ENCODE measurements around the gene GRM1.

GRM1 gene

DNA sequence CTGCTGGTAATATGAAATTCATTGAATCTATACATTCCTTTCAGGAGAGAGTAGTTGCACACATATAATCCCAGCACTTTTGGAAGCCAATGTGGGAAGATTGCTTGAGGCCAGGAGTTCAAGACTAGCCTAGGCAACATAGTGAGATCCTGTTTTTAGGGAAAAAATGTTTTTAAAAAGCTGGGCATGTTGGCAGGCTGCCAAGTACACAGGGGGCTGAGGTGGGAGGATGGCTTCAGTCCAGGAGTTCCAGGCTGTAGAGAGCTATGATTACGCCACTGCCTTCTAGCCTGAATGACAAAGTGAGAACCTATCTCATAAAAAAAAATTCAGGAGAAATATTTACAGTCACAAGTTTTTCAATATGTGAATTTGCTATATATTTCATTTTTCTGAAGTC is 71.9 kb downstream of the GRM1 start:
- DNase-seq (ENCODE audit: low read depth) = no peak

DNA sequence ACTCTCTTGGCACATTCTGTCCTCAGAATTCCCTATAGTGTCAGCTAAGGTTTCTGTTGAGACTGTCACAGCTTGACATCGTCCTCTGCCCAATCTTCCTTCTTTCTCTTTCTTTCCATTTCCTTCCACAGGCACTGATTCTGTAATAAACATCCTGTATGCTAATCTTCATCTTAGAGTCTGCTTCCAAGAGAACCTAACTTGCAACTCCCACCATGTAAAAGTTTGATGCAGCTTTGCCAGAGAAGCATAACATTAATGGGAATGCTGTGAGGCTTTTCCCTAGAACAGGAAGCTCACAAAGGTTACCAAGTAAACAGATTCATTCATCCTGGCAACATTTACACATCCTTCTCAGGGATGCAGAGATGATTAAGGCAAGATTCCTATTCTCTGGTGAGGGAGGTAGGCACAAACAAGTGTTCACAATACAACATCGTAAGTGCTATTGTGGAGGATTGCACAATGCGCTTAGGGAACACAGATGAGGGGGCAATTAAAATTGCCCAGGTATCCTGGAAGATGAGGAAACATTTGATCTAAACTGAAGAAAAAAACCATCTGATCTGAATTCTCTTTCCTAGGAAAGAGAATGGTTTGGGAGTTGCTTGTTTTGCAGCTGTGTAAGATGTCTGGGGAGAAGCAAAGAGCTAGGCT is 74.7 kb downstream of the GRM1 start:
- no peak for DNase-seq (ENCODE audit: low read depth)

DNA sequence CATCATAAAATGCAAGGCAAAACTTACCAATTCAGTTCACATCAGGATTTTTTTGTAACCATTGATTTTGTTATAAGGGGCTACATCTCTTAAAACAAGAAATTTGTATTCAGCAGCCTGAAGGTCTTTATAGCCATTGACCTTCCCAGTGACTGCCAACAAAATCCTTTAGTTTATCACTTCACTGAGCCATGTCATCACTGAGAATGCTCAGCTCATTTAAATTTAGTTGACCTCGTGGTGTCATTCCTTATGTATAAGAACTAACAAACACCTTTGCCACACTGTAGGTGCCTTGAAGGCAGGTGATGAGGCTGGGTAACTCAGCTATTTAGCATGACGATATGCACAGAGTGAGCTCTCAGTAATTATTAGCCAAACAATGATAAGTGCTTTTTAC is 77.7 kb downstream of the GRM1 start:
- no peak for DNase-seq (ENCODE audit: low read depth)

DNA sequence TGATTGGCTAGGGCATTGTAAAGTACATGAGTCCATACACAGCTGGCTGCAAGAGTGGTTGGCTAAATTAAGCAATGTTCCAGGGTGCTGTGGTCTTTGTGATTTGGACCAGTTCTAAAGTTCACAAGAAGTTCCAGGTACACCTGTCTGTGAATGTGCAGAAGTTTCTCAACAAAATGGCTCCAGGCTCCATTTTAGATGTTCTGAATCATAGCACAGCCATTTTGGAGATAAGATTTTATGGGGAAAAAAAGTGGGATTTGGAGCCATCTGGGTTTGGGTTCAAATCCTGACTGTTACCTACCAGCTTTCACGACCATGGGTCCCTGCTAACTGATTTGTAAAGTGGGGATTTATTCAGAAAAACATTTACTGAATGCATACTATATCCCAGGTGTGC is 82.1 kb downstream of the GRM1 start:
- DNase-seq (ENCODE audit: low read depth) = no peak

DNA sequence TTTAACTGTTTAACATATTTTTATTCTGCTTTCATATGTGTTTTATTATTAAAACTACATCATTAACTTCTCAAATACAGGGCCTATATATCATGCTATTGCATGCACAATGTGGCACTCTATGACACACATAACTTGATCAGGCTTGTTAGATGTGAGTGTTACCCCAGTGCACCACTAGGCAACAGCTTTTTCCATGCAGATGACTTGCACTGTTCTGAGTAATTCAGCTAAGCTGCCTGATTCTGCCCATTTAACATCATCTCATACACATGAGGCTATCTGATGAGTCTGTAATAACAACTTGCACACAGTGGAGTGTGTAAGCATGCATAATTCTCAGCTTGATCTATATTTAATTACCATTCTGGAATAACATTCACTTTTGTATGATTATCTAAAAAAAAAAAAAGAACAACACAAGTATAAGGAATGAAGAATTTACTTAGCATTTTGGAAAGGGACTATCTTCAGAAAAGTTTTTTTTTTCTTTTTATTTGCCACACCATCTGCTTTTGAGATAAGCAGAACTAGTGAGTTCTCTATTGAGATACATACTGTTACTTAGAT is 83.1 kb downstream of the GRM1 start:
- no peak for DNase-seq (ENCODE audit: low read depth)

DNA sequence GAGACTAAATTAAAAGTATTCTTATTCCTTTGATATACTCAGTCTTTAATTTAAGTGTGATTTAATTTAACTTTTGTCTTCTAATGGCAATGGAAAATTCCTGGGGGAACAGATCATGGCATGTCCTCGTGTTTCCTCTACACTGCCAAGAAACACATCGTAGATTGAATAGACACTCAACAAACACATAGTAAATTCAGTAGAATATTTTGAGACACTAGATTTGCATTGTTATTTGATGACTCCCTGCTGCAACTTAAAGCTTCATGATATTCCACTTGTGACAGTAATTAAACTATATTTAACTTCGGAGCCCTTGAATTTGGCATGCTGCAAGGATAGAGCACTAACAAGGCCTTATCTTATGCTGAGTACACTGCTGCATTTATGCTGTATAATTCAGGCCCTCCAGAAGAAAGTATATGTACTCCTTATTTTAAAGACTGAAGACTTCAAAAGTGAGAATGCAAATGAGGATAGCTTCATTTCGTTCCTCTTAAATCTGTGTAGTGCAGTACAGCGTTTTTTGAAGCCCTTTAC is 84.3 kb downstream of the GRM1 start:
- no peak for DNase-seq (ENCODE audit: low read depth)

DNA sequence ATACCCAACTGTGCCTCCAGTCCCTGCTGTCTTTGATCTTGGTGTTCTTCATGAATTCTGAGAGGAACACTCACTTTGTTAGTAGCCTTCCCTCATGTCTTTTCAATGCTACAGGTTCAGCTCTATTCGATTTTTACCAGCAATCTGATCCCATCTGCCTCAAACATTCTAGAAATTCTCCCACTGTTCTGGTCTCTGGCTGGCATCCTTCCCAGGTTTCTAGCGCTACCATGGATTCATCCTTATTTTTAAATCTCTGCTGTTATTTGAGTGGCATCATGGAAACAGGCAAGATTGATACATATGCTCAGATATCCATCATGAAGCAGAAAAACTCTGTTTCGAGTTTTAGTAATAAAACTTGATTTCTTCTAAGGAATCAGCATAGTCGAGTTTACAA is 94.8 kb downstream of the GRM1 start:
- DNase-seq (ENCODE audit: low read depth) = no peak

DNA sequence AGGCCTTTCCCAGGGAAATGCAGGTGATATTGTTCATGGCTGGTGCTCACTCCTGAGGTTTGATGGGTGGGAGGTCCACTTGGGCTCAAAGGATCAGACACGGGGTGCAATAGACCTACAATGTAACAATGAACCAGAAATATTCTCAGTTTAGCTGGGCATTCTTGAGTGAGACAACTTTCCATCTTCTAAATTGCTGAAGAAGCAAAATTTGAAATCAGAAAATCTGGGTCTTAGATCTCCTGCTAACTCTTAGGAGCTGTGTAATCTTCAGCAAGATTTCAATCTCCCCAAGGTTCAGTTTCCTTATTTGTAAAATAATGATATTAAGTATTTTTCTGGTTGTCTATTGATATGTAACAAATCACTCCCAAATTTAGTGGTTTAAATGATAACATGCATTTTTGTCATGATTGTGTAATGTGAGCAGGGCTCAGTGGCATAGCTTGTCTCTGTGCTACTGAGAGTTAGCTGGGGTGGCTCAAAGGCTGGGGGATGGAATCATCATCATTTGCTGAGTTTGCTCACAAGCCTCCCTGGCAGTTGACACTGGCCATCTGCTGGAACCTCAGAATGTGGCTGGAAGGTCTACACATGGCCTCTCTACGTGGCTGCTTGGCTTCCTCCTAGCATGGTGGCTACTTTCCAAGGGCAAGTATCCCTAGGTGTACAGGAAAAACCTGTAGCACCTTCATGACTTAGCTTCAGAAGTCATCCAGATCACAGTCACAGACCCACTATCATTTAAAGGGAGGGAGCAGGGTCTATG is 98.8 kb downstream of the GRM1 start:
- DNase-seq (ENCODE audit: low read depth) = no peak

DNA sequence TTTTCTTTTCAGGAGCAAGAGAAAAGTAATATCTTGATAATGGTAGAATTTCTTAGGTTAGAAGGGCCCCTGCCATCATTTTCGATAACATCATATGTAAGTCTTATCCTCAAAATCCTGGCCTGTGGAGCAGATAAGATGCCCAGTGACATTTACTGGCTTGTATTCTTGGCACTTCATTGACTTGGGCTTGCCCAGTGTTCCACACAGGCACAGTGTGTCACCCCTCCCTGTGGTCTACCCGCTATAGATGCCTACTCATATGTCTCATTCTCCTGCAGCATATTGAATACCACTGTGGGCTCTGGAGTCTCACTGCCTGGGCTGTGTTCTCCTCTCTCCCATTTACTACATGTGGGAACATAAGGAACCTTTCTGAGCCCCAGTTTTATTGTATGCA is 105.0 kb downstream of the GRM1 start:
- no peak for DNase-seq (ENCODE audit: low read depth)

DNA sequence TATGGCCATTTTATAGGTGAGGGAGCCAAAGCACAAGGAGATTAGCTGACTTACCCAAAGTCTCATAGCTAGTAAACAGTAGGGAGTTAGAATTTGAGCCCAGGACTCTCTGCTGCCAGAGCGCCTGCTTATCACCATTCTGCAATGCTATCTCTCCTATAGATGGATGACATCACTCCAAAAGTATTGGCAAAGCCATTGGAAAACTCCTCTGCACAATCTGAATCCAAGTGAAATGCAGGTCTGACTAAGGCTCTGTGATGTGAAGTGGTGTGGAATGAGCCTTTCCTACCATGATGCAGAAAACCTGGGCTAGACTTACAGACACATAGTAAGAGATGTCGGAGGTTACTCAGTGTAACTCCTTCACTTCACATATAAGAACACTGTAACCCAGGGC is 106.3 kb downstream of the GRM1 start:
- no peak for DNase-seq (ENCODE audit: low read depth)

DNA sequence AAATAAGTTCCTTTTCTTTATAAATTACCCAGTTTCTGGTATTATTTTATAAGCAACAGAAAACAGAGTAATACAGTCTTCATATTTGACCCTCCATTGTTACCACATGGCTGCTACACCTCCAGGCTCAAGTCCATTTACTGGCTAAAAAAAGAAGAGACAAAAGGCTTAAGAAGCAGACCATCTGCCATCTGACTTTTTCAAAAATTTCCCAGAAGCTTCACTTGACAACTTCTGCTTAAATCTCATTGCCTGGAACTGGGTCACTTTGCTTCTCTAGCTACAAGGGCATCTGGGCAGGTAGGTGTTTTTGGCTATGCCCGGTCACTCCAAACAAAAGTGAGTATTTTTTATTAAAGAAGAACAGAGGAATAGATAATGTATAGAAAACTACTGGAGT is 118.0 kb downstream of the GRM1 start:
- DNase-seq (ENCODE audit: low read depth) = no peak

DNA sequence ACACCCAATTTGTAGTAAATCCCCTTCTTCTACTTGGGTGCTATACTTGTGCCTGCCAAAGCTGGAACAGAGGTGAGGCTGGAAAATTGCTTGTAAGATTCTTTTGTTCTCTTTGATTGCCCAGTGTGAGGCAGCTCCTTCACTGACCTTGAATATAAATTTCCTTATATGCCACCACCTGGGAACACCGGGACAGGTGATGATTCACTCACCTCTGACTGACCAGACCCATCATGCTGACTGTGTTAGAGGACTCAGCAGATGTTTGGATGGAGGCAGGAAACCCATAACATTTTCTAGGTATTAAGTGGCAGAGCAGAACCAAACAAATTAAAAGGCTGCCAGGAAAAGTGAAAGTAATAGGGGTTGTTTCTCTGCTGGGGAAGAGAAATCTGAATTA is 120.9 kb downstream of the GRM1 start:
- no peak for DNase-seq (ENCODE audit: low read depth)

DNA sequence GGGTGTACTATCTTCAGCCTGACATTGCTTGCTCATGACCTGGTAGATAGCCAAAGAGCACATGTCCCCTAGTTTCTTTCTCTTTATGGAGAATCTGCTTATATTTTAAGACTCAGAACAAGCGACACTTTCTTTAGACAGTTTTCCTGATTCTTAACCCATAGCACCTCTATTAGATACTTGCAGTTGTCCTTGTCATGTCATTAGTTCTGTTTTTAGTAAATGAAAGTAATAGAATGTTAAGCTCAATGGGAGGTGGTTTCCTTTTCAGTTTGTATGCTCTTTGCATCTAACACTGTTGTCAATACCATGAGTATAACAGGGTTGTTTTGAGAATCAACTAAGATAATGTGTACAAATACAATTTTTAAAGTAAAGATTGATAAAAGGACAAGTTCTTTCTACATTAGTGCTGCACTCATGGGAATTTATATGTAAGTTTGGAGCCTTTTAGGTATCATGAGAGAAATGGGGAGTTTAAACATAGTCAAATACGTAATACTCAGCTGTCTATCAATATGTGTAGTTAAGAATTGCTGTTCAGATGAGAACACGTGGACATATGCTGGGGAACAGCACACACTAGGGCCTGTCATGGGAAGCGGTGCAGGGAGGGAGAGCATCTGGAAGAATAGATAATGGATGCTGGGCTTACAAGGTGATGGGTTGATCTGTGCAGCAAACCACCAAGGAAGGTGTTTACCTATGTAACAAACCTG is 124.3 kb downstream of the GRM1 start:
- no peak for DNase-seq (ENCODE audit: low read depth)

DNA sequence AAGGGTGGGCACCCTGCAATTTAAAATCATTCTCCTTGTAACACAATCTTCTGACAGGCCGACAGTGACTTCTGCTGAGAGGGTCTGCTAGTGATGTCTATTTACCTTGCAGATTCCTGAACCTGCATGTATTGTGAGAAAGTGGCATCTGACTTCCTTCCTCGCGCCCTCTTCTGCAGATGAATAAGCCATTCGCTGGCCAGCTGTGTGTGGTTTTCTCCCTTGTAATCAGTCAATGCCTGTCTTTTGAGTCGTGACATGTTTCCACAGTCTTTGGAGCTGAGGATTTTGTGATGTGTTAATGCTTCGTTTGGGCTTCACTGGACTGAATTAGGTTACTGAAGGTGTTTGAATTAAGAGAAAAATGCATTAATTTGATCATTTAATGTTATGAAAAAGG is 125.3 kb downstream of the GRM1 start:
- no peak for DNase-seq (ENCODE audit: low read depth)

DNA sequence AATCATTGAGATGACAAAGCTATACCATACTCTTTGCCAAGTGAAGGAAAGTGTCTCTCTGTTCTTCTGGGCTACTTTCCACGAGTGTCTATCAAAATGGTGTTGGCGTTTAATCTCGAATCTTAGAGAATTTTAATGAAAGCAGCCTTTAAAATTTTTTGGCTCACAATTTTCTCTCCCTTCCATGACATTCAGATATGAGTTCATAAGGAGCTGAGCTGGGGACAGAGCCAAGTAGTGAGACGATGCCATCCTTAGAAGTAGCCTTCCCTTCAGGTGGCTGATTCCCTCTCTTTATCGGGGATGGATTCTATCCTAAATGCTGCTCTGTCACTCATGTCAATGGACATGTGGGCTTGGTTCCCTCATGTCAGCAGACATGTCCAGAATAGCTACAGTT is 132.8 kb downstream of the GRM1 start:
- no peak for DNase-seq (ENCODE audit: low read depth)

DNA sequence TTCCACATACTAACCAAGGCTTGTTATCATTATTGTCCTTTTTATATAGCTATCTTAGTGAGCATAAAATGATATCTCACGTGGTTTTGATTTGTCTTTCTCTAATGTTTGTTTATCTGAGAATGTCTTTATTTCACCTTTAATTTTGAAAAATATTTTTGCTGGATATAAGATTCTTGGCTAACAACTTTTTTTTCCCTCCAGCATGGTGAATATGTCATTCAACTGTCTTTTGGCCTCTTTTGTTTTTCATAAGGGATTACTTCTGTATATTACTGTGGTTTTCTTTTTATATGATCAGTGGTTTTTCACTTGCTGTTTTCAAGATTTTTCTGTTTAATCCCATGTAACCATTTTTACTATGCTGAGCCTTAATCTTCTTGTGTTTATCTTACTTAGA is 141.0 kb downstream of the GRM1 start:
- no peak for DNase-seq (ENCODE audit: low read depth)

DNA sequence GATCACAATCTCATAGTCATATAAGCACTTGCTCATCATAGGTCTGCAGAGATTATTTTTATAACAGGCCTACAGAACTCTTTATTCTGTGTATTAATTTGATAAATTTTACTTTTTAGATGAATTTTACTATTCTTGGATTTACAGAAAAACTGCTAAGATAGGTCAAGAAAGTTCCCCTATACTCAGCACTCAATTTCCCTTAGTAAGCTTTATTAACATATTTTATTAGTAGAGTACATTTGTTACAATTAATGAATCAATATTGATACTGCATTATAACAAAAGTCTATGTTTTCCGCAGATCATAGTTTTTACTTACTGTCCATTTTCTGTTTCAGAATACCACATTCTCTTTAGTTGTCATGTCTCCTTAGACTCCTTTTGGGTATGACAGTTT is 148.9 kb downstream of the GRM1 start:
- no peak for DNase-seq (ENCODE audit: low read depth)

DNA sequence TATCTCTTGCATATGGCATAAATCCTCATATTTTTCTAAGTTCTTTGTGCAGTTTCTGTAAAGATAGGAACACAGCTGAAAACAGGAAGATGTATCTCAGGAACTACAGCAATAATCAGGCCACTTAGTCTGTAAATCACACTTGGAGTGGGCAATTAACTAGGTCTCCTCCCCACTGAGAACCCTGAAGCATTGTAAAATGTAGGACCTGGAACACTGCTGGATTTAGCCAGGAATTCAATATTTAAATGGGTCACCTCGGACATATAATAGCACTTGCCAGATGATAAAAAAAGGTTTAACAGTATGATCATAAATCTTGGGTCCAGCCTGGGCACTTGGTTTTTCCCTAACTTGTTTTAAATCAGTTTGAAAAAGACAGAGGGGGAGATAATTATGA is 155.0 kb downstream of the GRM1 start:
- DNase-seq (ENCODE audit: low read depth) = no peak

DNA sequence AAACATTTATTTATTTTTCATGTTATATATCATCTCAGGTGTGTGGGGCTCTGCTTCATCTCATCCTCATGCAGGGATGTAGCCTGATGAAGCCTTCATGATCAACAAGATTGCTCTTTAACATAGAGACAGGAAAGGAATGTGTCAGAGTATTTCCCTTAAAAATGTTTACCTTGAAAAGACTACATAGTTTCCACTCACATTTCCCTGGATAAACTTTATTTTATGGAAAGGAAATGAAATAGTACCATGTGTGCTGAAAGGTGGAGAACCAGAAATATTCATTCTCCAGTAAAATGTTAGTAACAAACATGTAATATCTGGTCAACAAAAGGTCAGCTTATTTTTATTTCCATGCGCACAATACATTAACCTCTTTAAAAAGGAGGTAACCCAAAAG is 155.8 kb downstream of the GRM1 start:
- DNase-seq (ENCODE audit: low read depth) = no peak

DNA sequence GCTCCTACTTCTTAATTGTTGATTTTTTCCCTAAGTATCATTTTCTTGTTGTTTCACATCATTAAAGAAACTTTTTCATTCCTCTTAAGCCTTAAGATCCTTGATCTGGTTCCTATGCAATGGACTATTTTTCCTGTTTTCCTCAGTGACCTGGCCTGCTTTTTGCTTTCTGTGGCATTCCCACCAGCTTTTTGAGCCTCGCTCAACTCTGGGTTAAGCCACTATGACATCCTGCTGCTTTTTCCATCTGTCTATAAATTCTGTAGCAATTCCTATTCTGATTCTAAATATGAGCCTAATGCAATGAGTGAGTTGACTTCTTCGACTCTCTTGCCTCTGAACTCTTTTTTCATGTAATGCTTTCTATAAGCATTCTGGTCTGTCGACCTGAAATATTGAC is 160.3 kb downstream of the GRM1 start:
- DNase-seq (ENCODE audit: low read depth) = no peak

DNA sequence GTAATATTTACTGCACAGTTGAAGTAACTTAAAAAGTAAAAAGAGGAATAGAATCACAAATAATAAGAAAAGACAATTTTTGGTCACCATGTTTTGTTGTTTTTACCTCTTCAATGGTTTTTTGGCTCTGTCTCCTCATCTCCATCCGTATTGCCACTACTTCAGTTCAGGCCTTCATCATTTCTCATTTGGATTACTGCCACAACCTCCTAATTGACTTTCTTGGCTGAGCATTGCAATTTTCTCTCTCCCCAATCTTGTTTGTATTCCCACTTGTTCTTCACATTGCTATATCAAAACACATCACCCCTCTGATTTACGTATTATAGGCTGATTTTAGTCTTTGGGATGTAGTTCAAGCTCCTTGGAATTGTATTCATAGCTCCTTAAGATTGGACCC is 161.7 kb downstream of the GRM1 start:
- DNase-seq (ENCODE audit: low read depth) = no peak

DNA sequence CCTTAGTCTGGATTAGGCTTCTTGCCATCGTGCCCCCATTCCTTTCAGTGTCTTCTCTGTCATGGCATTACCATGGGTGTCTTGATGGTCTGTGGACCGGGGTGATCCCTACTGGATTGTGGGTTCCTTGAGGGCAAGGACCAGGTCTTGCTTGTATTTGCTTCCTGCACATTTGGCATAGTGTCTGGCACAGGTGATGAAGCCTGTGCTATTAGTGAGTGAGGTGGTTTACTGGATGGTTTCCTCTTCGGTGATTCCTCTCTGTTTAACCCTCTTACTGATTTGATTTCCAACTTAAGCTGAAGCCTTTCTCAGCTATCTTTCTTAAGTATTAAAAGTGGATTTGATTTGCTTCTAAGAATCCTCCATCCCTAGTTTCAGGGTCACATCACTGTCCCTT is 162.3 kb downstream of the GRM1 start:
- DNase-seq (ENCODE audit: low read depth) = no peak

DNA sequence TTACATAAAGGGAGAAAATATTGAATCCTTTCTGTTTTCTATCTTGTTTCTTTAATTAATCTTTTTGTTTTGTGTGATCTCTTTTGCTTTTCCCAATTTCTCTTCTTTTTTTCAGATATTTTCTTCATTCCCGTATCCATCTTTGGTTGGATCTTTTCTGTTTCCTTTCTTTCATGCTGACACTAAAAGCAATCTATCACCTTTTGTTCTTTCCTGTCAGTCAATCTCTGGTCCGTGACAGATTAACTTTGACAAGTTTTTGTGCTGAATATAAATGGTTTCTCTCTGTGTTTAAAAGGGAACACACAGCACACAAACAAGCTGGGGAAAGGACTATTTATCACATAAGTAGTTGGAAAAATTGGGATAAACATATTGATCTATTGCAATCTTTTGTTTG is 162.8 kb downstream of the GRM1 start:
- DNase-seq (ENCODE audit: low read depth) = no peak

Data from stimulated activated CD8-positive, alpha-beta memory T cell treated with anti-CD3 and anti-CD28 coated beads, Interleukin-12 subunit alpha, Interleukin-12 subunit beta, amount 100 ng/mL, for 1 hour (primary cell).